ENCODE results near the gene WDR75.

GRCh38 chr2:189516546-189516945 is 75.3 kb downstream of the WDR75 start:
- TF ChIP-seq POLR2A (IDR thresholded peaks at IDR 0.05; ENCODE audit: low read depth, low read length) (no peak), TAF1 (IDR thresholded peaks at IDR 0.05; ENCODE audit: low read depth, low read length) (no peak), SPI1 (IDR thresholded peaks at IDR 0.05; ENCODE audit: low read depth, low read length) (no peak), POLR2AphosphoS5 (IDR thresholded peaks at IDR 0.05; ENCODE audit: low read depth, low read length) (no peak)
